H1 (cell line): ENCODE measurements around the gene LUZP1. TPM values are rescaled to one million over a fixed set of nuclear protein-coding genes. Genes with fewer than 3 reads are reported as not detected.

Experiments used
- BACH1 ChIP-seq: IDR thresholded peaks from 2 replicates; pipeline ENCODE4 v1.6.1; 2012; ENCODE audit warnings: low read length, improper control_type of control experiment
- BCL11A ChIP-seq, 2 experiments: IDR thresholded peaks; one replicate each; pipeline ENCODE4 v1.6.1; 2011; ENCODE audit warnings: low read depth in 2 of 2, low read length in 2 of 2, mild to moderate bottlenecking in 2 of 2
- BRCA1 ChIP-seq: IDR thresholded peaks from 2 replicates; pipeline ENCODE4 v1.6.1; 2012; ENCODE audit warnings: low read depth, low read length, improper control_type of control experiment
- CBX8 ChIP-seq: fragments of 300-800, 300-1000 bp; sonication (generic); IDR thresholded peaks from 2 replicates; pipeline ENCODE4 v1.7.1; 2016; ENCODE audit warnings: low read depth, low read length, borderline replicate concordance
- CHD2 ChIP-seq: IDR thresholded peaks from 2 replicates; pipeline ENCODE4 v1.6.1; 2012; ENCODE audit warnings: low read length, improper control_type of control experiment
- EZH2 ChIP-seq: fragments of 200-600 bp; sonication (generic); IDR thresholded peaks from 2 replicates; pipeline ENCODE4 v1.7.1; 2012; ENCODE audit warnings: low read depth, mild to moderate bottlenecking, moderate library complexity, low read length, inconsistent platforms; ENCODE audit not compliant: severe bottlenecking
- GABPA ChIP-seq: IDR thresholded peaks from 2 replicates; pipeline ENCODE4 v1.6.1; 2011; ENCODE audit warnings: mild to moderate bottlenecking, low read length, moderate library complexity, borderline replicate concordance; ENCODE audit not compliant: insufficient read depth
- HDAC6 ChIP-seq: IDR thresholded peaks from one replicate; pipeline ENCODE4 v1.7.1; 2012; ENCODE audit warnings: low read depth, mild to moderate bottlenecking, inconsistent platforms, low read length, moderate library complexity
- KDM1A ChIP-seq: fragments of 200-600, 300-600 bp; sonication (generic); IDR thresholded peaks from 2 replicates; pipeline ENCODE4 v1.7.1; 2016; ENCODE audit warnings: mild to moderate bottlenecking, low read length, borderline replicate concordance
- KDM5A ChIP-seq: fragments of 200-600 bp; IDR thresholded peaks from 2 replicates; pipeline ENCODE4 v1.7.1; 2012; ENCODE audit warnings: mild to moderate bottlenecking, low read length, inconsistent platforms, mixed read lengths
- MAFK ChIP-seq: IDR thresholded peaks from 2 replicates; pipeline ENCODE4 v1.6.1; 2012; ENCODE audit warnings: low read depth, mild to moderate bottlenecking, improper control_type of control experiment, low read length
- PHF8 ChIP-seq: fragments of 200-600 bp; sonication (generic); conservative IDR thresholded peaks from 2 replicates; pipeline ENCODE4 v1.7.1; 2012; ENCODE audit warnings: low read depth, mild to moderate bottlenecking, inconsistent platforms, low read length, moderate library complexity
- RAD21 ChIP-seq, 2 experiments: IDR thresholded peaks in 1 of 2; conservative IDR thresholded peaks in 1 of 2; 2 replicates each; pipeline ENCODE4 v1.6.1; 2011; ENCODE audit warnings: low read depth in 2 of 2, low read length in 2 of 2, improper control_type of control experiment in 1 of 2, inconsistent platforms in 1 of 2, mild to moderate bottlenecking in 1 of 2, moderate library complexity in 1 of 2
- RNF2 ChIP-seq: fragments of 200-900, 300-1000 bp; sonication (generic); IDR thresholded peaks from 2 replicates; pipeline ENCODE4 v1.7.1; 2016; ENCODE audit warnings: borderline replicate concordance, low read depth, mild to moderate bottlenecking, antibody characterized with exemption, low read length; ENCODE audit not compliant: poor library complexity, severe bottlenecking; ENCODE audit errors: missing control alignments
- SIRT6 ChIP-seq: IDR thresholded peaks from one replicate; pipeline ENCODE4 v1.7.1; 2012; ENCODE audit warnings: low read length, inconsistent platforms
- TAF1 ChIP-seq: IDR thresholded peaks from 2 replicates; pipeline ENCODE4 v1.6.1; 2011; ENCODE audit warnings: mild to moderate bottlenecking, low read depth, low read length
- TBP ChIP-seq: IDR thresholded peaks from 2 replicates; pipeline ENCODE4 v1.6.1; 2011; ENCODE audit warnings: low read depth, low read length, improper control_type of control experiment
- TCF12 ChIP-seq: IDR thresholded peaks from 2 replicates; pipeline ENCODE4 v1.6.1; 2011; ENCODE audit warnings: low read depth, mild to moderate bottlenecking, low read length
- polyA plus RNA-seq, 7 experiments: library from polyadenylated mRNA; depleted of rRNA in 3 of 7; stranded (reverse) in 5 of 7; unstranded in 2 of 7; fragments of >200 nt in 5 of 7; fragments of 200-250 nt in 2 of 7; gene quantifications; 1 replicate in 5 of 7; 2 replicates in 1 of 7; 4 replicates in 1 of 7; pipeline versions ENCODE4 v1.2.1 to v1.2.3, GENCODE V29; 2011 to 2013; ENCODE audit warnings: missing spikeins in 2 of 7, mixed read lengths in 2 of 7
- total RNA-seq: library from RNA; stranded (reverse); fragmentation: NEBNext Ultra II Directional; extraction: Animal tissue kit (Norgen Biotek cat#: 25700); gene quantifications from 2 replicates; pipeline ENCODE4 v1.2.1, GENCODE V29; 2021

The LUZP1 gene
- total and polyA plus RNA-seq, 2 of the 8 experiments (the other 6 are each of a cell fraction or from before 2014, with no cell fraction given): 14.0 to 60.5 TPM

GRCh38 chr1:23216771-23217420, 48.2 kb upstream of the LUZP1 start (continued):
- TF ChIP-seq TAF1 (peak; percentile 4; the same call in 1 of the 2 replicates), KDM1A (no peak), MAFK (no peak), RNF2 (no peak), BCL11A (IDR thresholded peaks at IDR 0.05; ENCODE audit: low read depth in 2 of 2, low read length in 2 of 2) (no peak), CHD2 (no peak), BRCA1 (no peak), TBP (no peak), KDM5A (no peak), BACH1 (no peak), HDAC6 (no peak), EZH2 (peak; percentile 28), GABPA (peak; percentile 24; the same call in 1 of the 2 replicates), TCF12 (no peak), SIRT6 (no peak), CBX8 (no peak), RAD21 (IDR thresholded peaks at IDR 0.05 in 1 of 2, conservative IDR thresholded peaks at IDR 0.05 in 1 of 2; ENCODE audit: low read depth in 2 of 2, low read length in 2 of 2) (peak; percentile 59 to 81), PHF8 (peak; percentile 26; the same call in 1 of the 2 replicates)
